Metanephros (tissue), 2 donors: ENCODE data around the gene GFPT1. TPM values are rescaled to one million over a fixed set of nuclear protein-coding genes. Genes with fewer than 3 reads are reported as not detected.

Experiments
- small RNA-seq: library from RNA; depleted of rRNA; stranded (forward); fragments of <200 nt; gene quantifications from one replicate; pipeline ENCODE3, GENCODE V24; 2014; ENCODE audit warnings: low replicate concordance
- total RNA-seq: library from RNA; depleted of rRNA; stranded (reverse); fragments of >200 nt; gene quantifications from one replicate; pipeline ENCODE4 v1.2.3, GENCODE V29; 2014

The GFPT1 gene
- 26.3 TPM for total RNA-seq

GRCh38 chr2:69386789-69387734 is at the start of gene GFPT1:
Gene GFPT1, minus strand, starts transcription at chr2:69387227. Its CDS starts 156 bp downstream, at chr2:69387071.

Small RNA genes lying within 50 kb of the gene (small RNA-seq; reads per million reads assigned to genes)
- gene RF00019 = not detected

Other genes with a start within 250 kb of the GFPT1 start
- 34.0 TPM for gene NFU1, start 50.2 kb upstream of the GFPT1 start, total RNA-seq